ENCODE measurements around the gene MYO1D. TPM values are rescaled to one million over a fixed set of nuclear protein-coding genes. Genes with fewer than 3 reads are reported as not detected.

MYO1D gene
- total RNA-seq, 1 experiment from 2014 or later: 35.7 TPM

GRCh38 chr17:32625971-32626370 lies 251.0 kb downstream of the MYO1D start:
- no peak for DNase-seq (ENCODE audit: low read depth, low spot score)

DNA sequence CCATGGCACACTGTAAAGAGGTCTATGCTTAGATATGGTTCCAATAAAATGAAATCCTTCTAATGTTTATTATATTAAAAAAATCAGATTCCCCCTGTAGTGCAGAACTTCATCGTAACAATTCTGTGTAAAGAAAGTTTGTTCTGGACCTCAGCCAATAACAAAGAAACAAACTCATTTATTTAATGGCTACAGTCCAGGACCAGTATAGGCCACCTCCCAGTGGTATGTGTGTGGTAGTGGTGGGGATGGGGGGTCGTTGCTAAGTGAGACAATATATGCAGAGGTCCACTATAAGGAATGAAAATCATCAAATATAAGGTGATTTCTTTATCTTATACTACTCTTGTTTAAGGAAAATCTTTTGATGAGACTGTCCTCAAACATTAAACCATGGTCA lies 253.7 kb downstream of the MYO1D start:
- H2AFZ ChIP-seq (ENCODE audit: low read depth, low read length, poor library complexity, severe bottlenecking): no peak overlapping the region
- intact Hi-C loops (cut with micrococcal nuclease): no loop called here
- CTCF ChIA-PET: no interaction called here
- no peaks in the 10 kb centered on the region for H3K9me3 ChIP-seq (ENCODE audit: control insufficient read depth in 1 of 2, insufficient read depth in 1 of 2, low read depth in 1 of 2, low read length in 2 of 2)
- POLR2A ChIA-PET: no interaction called here
- RAD21 ChIA-PET (ENCODE audit: low non-redundant PET in 1 of 2, low total read pairs in 2 of 2, uncharacterized antibody in 2 of 2, unreplicated experiment in 2 of 2): no interaction called here
- H3K27me3 ChIP-seq (ENCODE audit: insufficient read depth, low read length): no peaks in the 10 kb centered on the region
- H3K79me2 ChIP-seq (ENCODE audit: insufficient read depth, low read length): no peaks in the 10 kb centered on the region
- no peak for TF ChIP-seq POLR2AphosphoS5 (IDR thresholded peaks at IDR 0.05; ENCODE audit: low read depth, low read length)
- TF ChIP-seq MAX (IDR thresholded peaks at IDR 0.05): no peak
- no peak for TF ChIP-seq SRF (IDR thresholded peaks at IDR 0.05; ENCODE audit: low read depth)
- no peak for TF ChIP-seq EGR1 (IDR thresholded peaks at IDR 0.05; ENCODE audit: low read depth)
- no peak for TF ChIP-seq EZH2phosphoT487 (IDR thresholded peaks at IDR 0.05; ENCODE audit: borderline replicate concordance)
- TF ChIP-seq ATF3 (IDR thresholded peaks at IDR 0.05): no peak
- TF ChIP-seq FOSL1 (IDR thresholded peaks at IDR 0.05; ENCODE audit: low read depth): no peak
- TF ChIP-seq SIN3A (IDR thresholded peaks at IDR 0.05; ENCODE audit: low read depth): no peak
- no peak for TF ChIP-seq ELF1 (IDR thresholded peaks at IDR 0.05; ENCODE audit: borderline replicate concordance, low read depth)
- TF ChIP-seq CEBPB (IDR thresholded peaks at IDR 0.05; ENCODE audit: low read depth): no peak
- no peak for TF ChIP-seq ZNF274 (IDR thresholded peaks at IDR 0.05; ENCODE audit: low read depth, low read length)
- TF ChIP-seq EZH2 (IDR thresholded peaks at IDR 0.05): no peak
- TF ChIP-seq SP1 (IDR thresholded peaks at IDR 0.05; ENCODE audit: low read depth): no peak
- no peak overlapping the region for H3K4me3 ChIP-seq (replicated peaks in 1 of 2; ENCODE audit: low read depth in 1 of 2, low read length in 2 of 2)
- no peaks in the 10 kb centered on the region for H3K36me3 ChIP-seq (ENCODE audit: control insufficient read depth in 1 of 2, insufficient read depth in 2 of 2, low read length in 2 of 2)
- DNase-seq (ENCODE audit: low read depth, low spot score): no peak
- H3K9me2 ChIP-seq (ENCODE audit: insufficient read depth): no peaks in the 10 kb centered on the region
- ATAC-seq: no peak
- H3K9ac ChIP-seq (ENCODE audit: low read length): no peak overlapping the region
- H4K20me1 ChIP-seq (ENCODE audit: insufficient read depth): no peaks in the 10 kb centered on the region
- BruUV-seq (replicated peaks): no TSS peak
- no peak overlapping the region for H3K4me2 ChIP-seq (ENCODE audit: low read length)
- H3K27ac ChIP-seq (ENCODE audit: low read depth, low read length): no peak overlapping the region
- no peaks in the 10 kb centered on the region for H3K4me1 ChIP-seq (ENCODE audit: control insufficient read depth in 1 of 2, insufficient read depth in 2 of 2, low read length in 2 of 2)

More at GRCh38 chr17:32625971-32626370, 251.0 kb downstream of the MYO1D start:
- H2AFZ ChIP-seq (ENCODE audit: low read depth, low read length, poor library complexity, severe bottlenecking): no peak overlapping the region
- no peaks in the 10 kb centered on the region for H3K79me2 ChIP-seq (ENCODE audit: insufficient read depth, low read length)
- no peak overlapping the region for H3K27ac ChIP-seq (ENCODE audit: low read depth, low read length)
- H3K9ac ChIP-seq (ENCODE audit: low read length): no peak overlapping the region
- ATAC-seq: no peak
- RAD21 ChIA-PET (ENCODE audit: low non-redundant PET in 1 of 2, low total read pairs in 2 of 2, uncharacterized antibody in 2 of 2, unreplicated experiment in 2 of 2): no interaction called here
- H3K27me3 ChIP-seq (ENCODE audit: insufficient read depth, low read length): no peaks in the 10 kb centered on the region
- no peaks in the 10 kb centered on the region for H3K9me3 ChIP-seq (ENCODE audit: control insufficient read depth in 1 of 2, insufficient read depth in 1 of 2, low read depth in 1 of 2, low read length in 2 of 2)
- BruUV-seq (replicated peaks): no TSS peak
- no peaks in the 10 kb centered on the region for H4K20me1 ChIP-seq (ENCODE audit: insufficient read depth)
- H3K4me3 ChIP-seq (replicated peaks in 1 of 2; ENCODE audit: low read depth in 1 of 2, low read length in 2 of 2): no peak overlapping the region
- intact Hi-C loops (cut with micrococcal nuclease): no loop called here
- CTCF ChIA-PET: no interaction called here
- no peak overlapping the region for H3K4me2 ChIP-seq (ENCODE audit: low read length)
- H3K36me3 ChIP-seq (ENCODE audit: control insufficient read depth in 1 of 2, insufficient read depth in 2 of 2, low read length in 2 of 2): no peaks in the 10 kb centered on the region
- H3K4me1 ChIP-seq (ENCODE audit: control insufficient read depth in 1 of 2, insufficient read depth in 2 of 2, low read length in 2 of 2): no peaks in the 10 kb centered on the region
- POLR2A ChIA-PET: no interaction called here
- TF ChIP-seq MAX (IDR thresholded peaks at IDR 0.05): no peak
- no peak for TF ChIP-seq YY1 (IDR thresholded peaks at IDR 0.05; ENCODE audit: extremely low read depth, insufficient replicate concordance, low read depth, low read length)
- no peak for TF ChIP-seq CEBPB (IDR thresholded peaks at IDR 0.05; ENCODE audit: low read depth)
- TF ChIP-seq EGR1 (IDR thresholded peaks at IDR 0.05; ENCODE audit: low read depth): no peak
- TF ChIP-seq SIN3A (IDR thresholded peaks at IDR 0.05; ENCODE audit: low read depth): no peak
- H3K9me2 ChIP-seq (ENCODE audit: insufficient read depth): no peaks in the 10 kb centered on the region

Data from HCT116 (cell line).